ENCODE data around the gene TUBA4A. TPM values are rescaled to one million over a fixed set of nuclear protein-coding genes. Genes with fewer than 3 reads are reported as not detected.

Gene TUBA4A
- total and polyA plus RNA-seq, 12 donors: 13.4 to 741 (median 27.0) TPM

DNA sequence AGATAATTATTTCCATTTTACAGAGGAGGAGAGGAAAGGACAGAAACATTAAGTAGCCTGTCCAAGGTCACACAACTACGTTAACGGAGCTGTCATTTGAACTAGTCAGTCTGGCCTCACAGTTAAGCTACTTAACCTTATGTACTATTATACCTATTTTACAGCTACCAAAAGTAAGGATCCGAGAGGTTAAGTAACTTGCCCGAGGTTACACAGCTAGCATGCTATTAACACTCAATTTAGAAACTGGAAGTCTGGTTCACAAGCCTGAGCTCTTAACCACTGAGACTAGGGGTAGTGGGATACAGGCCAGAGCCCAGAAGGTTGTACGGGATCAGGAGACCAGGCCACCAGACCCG lies 8.9 kb downstream of the TUBA4A start:
- no peak for DNase-seq
- intact Hi-C loops (cut with DNase I): loop anchor here (10.0 kb wide), 1 partner anchor 50 kb away; no protein-coding TSS in a partner anchor
- Histone ChIP-seq H3K27ac (peak overlapping the region; percentile 68 to 96 (median 87)), H3K27me3 (no peaks in the 10 kb centered on the region), H3K9me3 (replicated peaks in 1 of 3) (no peaks in the 10 kb centered on the region), H3K4me1 (replicated peaks in 1 of 2) (peaks cover 23 to 30% of the 10 kb centered on the region in 2 donors), H3K4me3 (peak overlapping the region in 2 of 4 donors; percentile 67 to 70), H3K36me3 (replicated peaks in 1 of 2) (peaks cover 0 to 17% of the 10 kb centered on the region in 2 donors)
- TF ChIP-seq POLR2A (IDR thresholded peaks at IDR 0.05): no peak
- TF ChIP-seq, protein P1, sequence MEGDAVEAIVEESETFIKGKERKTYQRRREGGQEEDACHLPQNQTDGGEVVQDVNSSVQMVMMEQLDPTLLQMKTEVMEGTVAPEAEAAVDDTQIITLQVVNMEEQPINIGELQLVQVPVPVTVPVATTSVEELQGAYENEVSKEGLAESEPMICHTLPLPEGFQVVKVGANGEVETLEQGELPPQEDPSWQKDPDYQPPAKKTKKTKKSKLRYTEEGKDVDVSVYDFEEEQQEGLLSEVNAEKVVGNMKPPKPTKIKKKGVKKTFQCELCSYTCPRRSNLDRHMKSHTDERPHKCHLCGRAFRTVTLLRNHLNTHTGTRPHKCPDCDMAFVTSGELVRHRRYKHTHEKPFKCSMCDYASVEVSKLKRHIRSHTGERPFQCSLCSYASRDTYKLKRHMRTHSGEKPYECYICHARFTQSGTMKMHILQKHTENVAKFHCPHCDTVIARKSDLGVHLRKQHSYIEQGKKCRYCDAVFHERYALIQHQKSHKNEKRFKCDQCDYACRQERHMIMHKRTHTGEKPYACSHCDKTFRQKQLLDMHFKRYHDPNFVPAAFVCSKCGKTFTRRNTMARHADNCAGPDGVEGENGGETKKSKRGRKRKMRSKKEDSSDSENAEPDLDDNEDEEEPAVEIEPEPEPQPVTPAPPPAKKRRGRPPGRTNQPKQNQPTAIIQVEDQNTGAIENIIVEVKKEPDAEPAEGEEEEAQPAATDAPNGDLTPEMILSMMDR (IDR thresholded peaks at IDR 0.05): no peak
- WGBS, 4 donors: 17 to 26% (median 20%) methylated on average over 5 to 6 of the region's 6 CpGs

DNA sequence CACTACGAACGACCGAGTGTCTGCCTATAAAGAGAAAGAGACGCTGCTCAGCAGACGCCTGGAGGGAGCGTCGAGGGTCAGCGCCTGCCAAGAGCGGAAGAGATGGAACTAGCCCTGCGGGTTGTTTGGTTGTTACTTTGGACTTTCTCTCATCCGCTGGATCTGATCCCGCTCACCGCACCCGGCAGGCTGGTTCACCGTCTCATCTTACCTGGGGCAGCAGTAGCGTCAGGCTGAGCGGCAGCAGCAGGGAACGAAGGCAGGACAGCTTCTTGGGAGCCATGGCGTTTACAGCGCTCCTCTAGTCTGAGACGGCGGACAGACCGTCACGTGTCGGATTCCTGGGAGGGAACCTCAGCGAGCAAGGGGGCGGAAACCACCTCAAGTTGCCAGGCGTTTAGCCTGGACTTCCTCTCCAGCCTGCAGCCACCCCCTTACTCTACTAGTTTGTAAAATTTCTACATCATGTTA lies 10.4 kb downstream of the TUBA4A start:
- TF ChIP-seq, protein P1 (IDR thresholded peaks at IDR 0.05): no peak
- TF ChIP-seq POLR2A (IDR thresholded peaks at IDR 0.05): no peak
- peaks cover 14 to 21% of the 10 kb centered on the region in 2 donors for H3K4me1 ChIP-seq (replicated peaks in 1 of 2)
- peak in 1 of 7 donors; percentile 28 for DNase-seq
- no peaks in the 10 kb centered on the region for H3K9me3 ChIP-seq (replicated peaks in 1 of 3)
- H3K4me3 ChIP-seq: no peak overlapping the region
- H3K36me3 ChIP-seq (replicated peaks in 1 of 2): peaks cover 0 to 18% of the 10 kb centered on the region in 2 donors
- 49 to 77% (median 55%) methylated on average over 2 to 28 of the region's 28 CpGs for WGBS, 4 donors
- intact Hi-C loops (cut with DNase I): loop anchor here (10.0 kb wide), 1 partner anchor 51 kb away; no protein-coding TSS in a partner anchor
- H3K27ac ChIP-seq: peak overlapping the region in 1 of 5 donors; percentile 42
- H3K27me3 ChIP-seq: no peaks in the 10 kb centered on the region

DNA sequence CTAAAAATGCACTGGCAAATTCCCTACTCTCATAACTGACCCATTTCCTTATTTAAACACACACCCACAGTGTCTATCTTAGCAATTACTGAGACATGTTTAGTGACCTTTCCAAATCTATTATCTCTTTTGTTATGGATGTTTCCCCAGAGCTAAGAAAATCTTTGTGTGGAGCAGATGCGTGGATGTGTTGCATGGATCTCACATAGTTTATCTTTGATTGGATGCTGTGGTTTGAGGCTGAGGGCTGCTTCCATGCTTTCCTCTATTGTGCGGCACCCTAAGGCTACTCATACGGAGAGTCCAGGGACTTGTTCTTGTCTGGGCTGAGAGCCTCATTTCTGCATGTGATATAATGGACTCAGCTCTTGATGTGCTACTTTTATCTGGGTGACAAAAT lies 19.4 kb downstream of the TUBA4A start:
- TF ChIP-seq, protein P1 (IDR thresholded peaks at IDR 0.05): no peak
- TF ChIP-seq POLR2A (IDR thresholded peaks at IDR 0.05): no peak
- WGBS, 4 donors: 76 to 94% (median 88%) methylated on average over 3 of the region's 3 CpGs
- intact Hi-C loops (cut with DNase I): no loop called here
- no peaks in the 10 kb centered on the region for H3K9me3 ChIP-seq (replicated peaks in 1 of 3)
- H3K27me3 ChIP-seq: no peaks in the 10 kb centered on the region
- H3K36me3 ChIP-seq (replicated peaks in 1 of 2): peaks cover 0 to 68% of the 10 kb centered on the region in 2 donors
- DNase-seq: no peak
- H3K4me1 ChIP-seq (replicated peaks in 1 of 2): peaks cover 10 to 15% of the 10 kb centered on the region in 2 donors
- no peak overlapping the region for H3K27ac ChIP-seq
- H3K4me3 ChIP-seq: no peak overlapping the region

DNA sequence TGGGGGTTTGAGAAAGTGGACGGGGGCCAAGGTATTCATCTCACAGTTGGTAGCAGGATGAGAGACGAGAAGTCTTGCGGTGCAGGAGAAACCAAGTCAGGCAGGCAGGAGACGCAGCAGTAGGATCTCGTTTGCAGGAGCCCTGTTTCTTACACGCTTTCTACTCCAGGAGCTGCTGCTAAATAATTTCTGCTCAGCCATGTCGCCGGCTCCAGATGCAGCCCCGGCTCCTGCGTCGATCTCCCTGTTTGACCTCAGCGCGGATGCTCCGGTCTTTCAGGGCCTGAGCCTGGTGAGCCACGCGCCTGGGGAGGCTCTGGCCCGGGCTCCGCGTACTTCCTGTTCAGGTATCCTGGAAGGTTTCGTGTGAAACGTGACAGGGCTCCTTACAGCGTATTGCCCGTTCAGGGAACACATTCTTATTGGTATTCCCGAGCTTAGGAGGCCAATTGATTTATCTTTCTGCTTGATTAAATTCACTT lies 23.6 kb downstream of the TUBA4A start:
- peaks cover 0 to 47% of the 10 kb centered on the region in 2 donors for H3K36me3 ChIP-seq (replicated peaks in 1 of 2)
- H3K9me3 ChIP-seq (replicated peaks in 1 of 3): no peaks in the 10 kb centered on the region
- 0% methylated on average over 9 to 24 of the region's 24 CpGs for WGBS, 4 donors
- H3K4me1 ChIP-seq (replicated peaks in 1 of 2): peaks cover 23 to 43% of the 10 kb centered on the region in 2 donors
- H3K27ac ChIP-seq: peak overlapping the region; percentile 80 to 95 (median 94)
- peak; percentile 52 to 85 (median 71) for DNase-seq
- peak overlapping the region; percentile 13 to 76 (median 58) for H3K4me3 ChIP-seq
- intact Hi-C loops (cut with DNase I): no loop called here
- TF ChIP-seq, protein P1 (IDR thresholded peaks at IDR 0.05): no peak
- TF ChIP-seq POLR2A (IDR thresholded peaks at IDR 0.05): no peak
- H3K27me3 ChIP-seq: no peaks in the 10 kb centered on the region
